GM12878 (cell line): Measurements from ENCODE around the gene TRERF1. TPM values are rescaled to one million over a fixed set of nuclear protein-coding genes. Genes with fewer than 3 reads are reported as not detected.

Experiments
- ATAC-seq: fragments of 200-7000 bp; cut with Tn5 transposase; 3 replicates; pipeline ENCODE4 v1.9.1; 2020; ENCODE audit warnings: mild to moderate bottlenecking, moderate library complexity
- BruUV-seq: library from RNA; stranded (reverse); fragments of 400-500 nt; replicated peaks from 2 replicates; lab custom pipeline; 2021; lab: Mats Ljungman, UMichigan
- CTCF ChIA-PET: fragments of 300-600 bp; sonication (Branson Sonifier 250); formaldehyde crosslinking; extraction: SDS; loops from one replicate; lab custom pipeline; 2021; ENCODE audit warnings: inconsistent platforms; lab: Yijun Ruan, JAX
- POLR2A ChIA-PET: fragments of 350-600 bp; formaldehyde crosslinking; extraction: SDS; loops from one replicate; lab custom pipeline; 2021; ENCODE audit warnings: inconsistent platforms; lab: Charles Lee
- RAD21 ChIA-PET: fragments of 300-600 bp; sonication (Branson Sonifier 250); formaldehyde crosslinking; loops from one replicate; lab custom pipeline; 2023; ENCODE audit warnings: antibody characterized with exemption; ENCODE audit not compliant: unreplicated experiment; lab: Charles Lee
- SMC1A ChIA-PET: fragments of 300-600 bp; sonication (Branson Sonifier 250); formaldehyde crosslinking; loops from one replicate; lab custom pipeline; 2023; ENCODE audit not compliant: unreplicated experiment, uncharacterized antibody; lab: Charles Lee
- DNase-seq: peaks from one replicate; pipeline ENCODE4 v3.0.0-alpha.2; 2011; ENCODE audit warnings: low read depth, low spot score
- FAIRE-seq: peaks from 3 replicates; lab custom pipeline; 2011; peaks lifted over from hg19 to GRCh38; lab: Jason Lieb, UNC
- H2AFZ ChIP-seq: 2 replicates; pipeline ENCODE4 v1.6.0; 2011; ENCODE audit warnings: low read depth, low read length, control low read depth; ENCODE audit not compliant: control insufficient read depth
- H3K27ac ChIP-seq: 2 replicates; pipeline ENCODE4 v1.5.1; 2011; ENCODE audit warnings: control low read depth; ENCODE audit not compliant: control insufficient read depth, insufficient read depth
- H3K27me3 ChIP-seq, 2 experiments: replicated peaks in 1 of 2; 2 replicates each; pipeline versions ENCODE4 v1.6.0 to v1.6.1; 2011; ENCODE audit warnings: low read length in 1 of 2; ENCODE audit not compliant: control insufficient read depth in 2 of 2, insufficient read depth in 2 of 2
- H3K36me3 ChIP-seq, 2 experiments: 2 replicates each; pipeline ENCODE4 v1.5.1; 2011; ENCODE audit warnings: low read length in 1 of 2; ENCODE audit not compliant: control insufficient read depth in 2 of 2, insufficient read depth in 2 of 2
- H3K4me1 ChIP-seq: 2 replicates; pipeline ENCODE4 v1.6.1; 2011; ENCODE audit warnings: mild to moderate bottlenecking, low read length, moderate library complexity, mixed read lengths; ENCODE audit not compliant: control insufficient read depth, insufficient read depth
- H3K4me2 ChIP-seq: 2 replicates; pipeline ENCODE4 v1.6.0; 2011; ENCODE audit warnings: control low read depth; ENCODE audit not compliant: control insufficient read depth, insufficient read depth
- H3K4me3 ChIP-seq: fragments of 200-600 bp; sonication (generic); 2 replicates; pipeline ENCODE4 v1.5.1; 2016
- H3K79me2 ChIP-seq: 2 replicates; pipeline ENCODE4 v1.6.0; 2011; ENCODE audit warnings: low read length; ENCODE audit not compliant: control insufficient read depth, insufficient read depth
- H3K9ac ChIP-seq: 2 replicates; pipeline ENCODE4 v1.8.0; 2011; ENCODE audit warnings: low read length, control low read depth, mixed read lengths; ENCODE audit not compliant: control insufficient read depth, insufficient read depth
- H3K9me3 ChIP-seq: replicated peaks from 3 replicates; pipeline ENCODE4 v1.5.1; 2011; ENCODE audit warnings: mild to moderate bottlenecking, low read length; ENCODE audit not compliant: control insufficient read depth, insufficient read depth
- H4K20me1 ChIP-seq: 2 replicates; pipeline ENCODE4 v1.6.0; 2011; ENCODE audit not compliant: control insufficient read depth, insufficient read depth
- ATF7 ChIP-seq: fragments of 450-650 bp; IDR thresholded peaks from 2 replicates; pipeline ENCODE4 v1.6.1; 2016; ENCODE audit warnings: low read depth, mild to moderate bottlenecking
- BHLHE40 ChIP-seq, 2 experiments: fragments of 450-650 bp in 1 of 2; IDR thresholded peaks; 2 replicates each; pipeline ENCODE4 v1.6.1; 2011 to 2017; ENCODE audit warnings: low read depth in 2 of 2, borderline replicate concordance in 1 of 2, improper control_type of control experiment in 1 of 2, low read length in 1 of 2, mild to moderate bottlenecking in 1 of 2
- CHD2 ChIP-seq: IDR thresholded peaks from 2 replicates; pipeline ENCODE4 v1.6.1; 2011; ENCODE audit warnings: low read depth, low read length, improper control_type of control experiment, borderline replicate concordance
- DPF2 ChIP-seq: fragments of 450-650 bp; IDR thresholded peaks from 2 replicates; pipeline ENCODE4 v1.6.1; 2017; ENCODE audit warnings: mild to moderate bottlenecking
- EED ChIP-seq: sonication (generic); IDR thresholded peaks from 2 replicates; pipeline ENCODE4 v1.6.1; 2016; ENCODE audit warnings: antibody characterized with exemption, low read depth
- EGR1 ChIP-seq, 2 experiments: IDR thresholded peaks; 1 replicate in 1 of 2; 2 replicates in 1 of 2; pipeline ENCODE4 v1.6.1; 2011 to 2012; ENCODE audit warnings: low read depth in 2 of 2, low read length in 2 of 2, borderline replicate concordance in 1 of 2, mild to moderate bottlenecking in 1 of 2, moderate library complexity in 1 of 2
- IRF5 ChIP-seq: fragments of 450-650 bp; IDR thresholded peaks from 2 replicates; pipeline ENCODE4 v1.6.1; 2017; ENCODE audit warnings: borderline replicate concordance
- NFYB ChIP-seq: IDR thresholded peaks from 2 replicates; pipeline ENCODE4 v1.6.1; 2011; ENCODE audit warnings: low read depth, mild to moderate bottlenecking, low read length, improper control_type of control experiment, moderate library complexity; ENCODE audit not compliant: insufficient read depth
- NRF1 ChIP-seq: conservative IDR thresholded peaks from 2 replicates; pipeline ENCODE4 v1.6.1; 2011; ENCODE audit warnings: mild to moderate bottlenecking, low read depth, low read length, improper control_type of control experiment
- POLR2AphosphoS2 ChIP-seq: IDR thresholded peaks from 2 replicates; pipeline ENCODE4 v1.6.1; 2011; ENCODE audit warnings: low read depth, mild to moderate bottlenecking, low read length, improper control_type of control experiment, moderate library complexity
- POU2F2 ChIP-seq: IDR thresholded peaks from 3 replicates; pipeline ENCODE4 v1.6.1; 2011; ENCODE audit warnings: low read depth, mild to moderate bottlenecking, low read length, borderline replicate concordance
- SMARCA5 ChIP-seq: fragments of 450-650 bp; IDR thresholded peaks from 2 replicates; pipeline ENCODE4 v1.6.1; 2017; ENCODE audit warnings: mild to moderate bottlenecking
- WGBS: methylation state at CpG from one replicate; pipeline ENCODE4 v1.1.6; 2016; ENCODE audit warnings: low lambda C conversion rate; ENCODE audit not compliant: insufficient replicate concordance, insufficient coverage; ENCODE audit errors: missing lambda C conversion rate; 5-methylcytosine and 5-hydroxymethylcytosine counted together
- in situ Hi-C: fragments of 300-500 bp; cut with MboI; formaldehyde crosslinking; loops from 9 replicates; pipeline ENCODE4 v1.14.3; 2018; ENCODE audit warnings: mixed read lengths
- intact Hi-C: fragments of 100-400 bp; cut with micrococcal nuclease; formaldehyde crosslinking; loops from one replicate; pipeline ENCODE4 v1.14.2; 2022; ENCODE audit not compliant: unreplicated experiment
- polyA plus RNA-seq, 11 experiments: library from polyadenylated mRNA; depleted of rRNA in 4 of 11; unstranded in 6 of 11; stranded (reverse) in 5 of 11; fragments of >200 nt; fragmentation: Nextera tagmentation in 4 of 11; fragmentation: Illumina TruSeq in 1 of 11; extraction: Ambion mirVana in 4 of 11; extraction: Trizol in 1 of 11; gene quantifications; 1 replicate in 1 of 11; 2 replicates in 10 of 11; pipeline versions ENCODE4 v1.2.1 to v1.2.3, GENCODE V29; 2011 to 2016; ENCODE audit warnings: inconsistent platforms in 2 of 11, missing spikeins in 2 of 11, low read depth in 1 of 11
- total RNA-seq, 4 experiments: library from RNA; depleted of rRNA in 3 of 4; stranded (reverse); fragments of >200 nt in 3 of 4; fragmentation: Illumina TruSeq in 1 of 4; extraction: Trizol in 1 of 4; gene quantifications; 2 replicates each; pipeline versions ENCODE4 v1.2.1 to v1.2.3, GENCODE V29; 2013 to 2021
- TF ChIP-seq, protein P1 (sequence below): fragments of 450-650 bp; IDR thresholded peaks from 2 replicates; pipeline ENCODE4 v1.6.1; 2017; ENCODE audit warnings: mild to moderate bottlenecking, moderate library complexity

TRERF1 gene
- total and polyA plus RNA-seq, 10 of the 15 experiments (the other 5 are each of a cell fraction or from before 2014, with no cell fraction given), result 2.2 to 19.4 (median 7.2) TPM

DNA sequence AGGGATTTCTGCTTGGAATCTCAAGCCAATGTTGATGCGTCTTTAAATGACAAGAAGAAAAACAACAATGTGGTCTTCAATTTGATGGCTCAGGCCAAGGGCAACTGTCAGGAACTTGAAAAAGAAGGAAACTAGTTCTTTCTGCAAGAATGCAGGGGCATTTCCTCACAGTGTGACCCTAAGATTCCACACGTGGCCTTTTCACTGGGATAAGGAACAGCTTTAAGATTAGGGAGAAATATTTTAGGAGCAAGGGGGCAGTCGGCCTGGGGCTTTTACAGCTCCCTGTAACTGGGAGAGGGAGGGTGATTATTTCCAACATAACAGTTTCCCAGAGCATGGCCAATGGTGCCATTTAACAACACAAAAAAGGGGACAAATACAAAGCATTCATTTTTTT, 194.7 kb downstream of the TRERF1 start (continued):
- no peak for TF ChIP-seq POLR2AphosphoS2
- TF ChIP-seq CHD2, result no peak
- TF ChIP-seq, protein P1, sequence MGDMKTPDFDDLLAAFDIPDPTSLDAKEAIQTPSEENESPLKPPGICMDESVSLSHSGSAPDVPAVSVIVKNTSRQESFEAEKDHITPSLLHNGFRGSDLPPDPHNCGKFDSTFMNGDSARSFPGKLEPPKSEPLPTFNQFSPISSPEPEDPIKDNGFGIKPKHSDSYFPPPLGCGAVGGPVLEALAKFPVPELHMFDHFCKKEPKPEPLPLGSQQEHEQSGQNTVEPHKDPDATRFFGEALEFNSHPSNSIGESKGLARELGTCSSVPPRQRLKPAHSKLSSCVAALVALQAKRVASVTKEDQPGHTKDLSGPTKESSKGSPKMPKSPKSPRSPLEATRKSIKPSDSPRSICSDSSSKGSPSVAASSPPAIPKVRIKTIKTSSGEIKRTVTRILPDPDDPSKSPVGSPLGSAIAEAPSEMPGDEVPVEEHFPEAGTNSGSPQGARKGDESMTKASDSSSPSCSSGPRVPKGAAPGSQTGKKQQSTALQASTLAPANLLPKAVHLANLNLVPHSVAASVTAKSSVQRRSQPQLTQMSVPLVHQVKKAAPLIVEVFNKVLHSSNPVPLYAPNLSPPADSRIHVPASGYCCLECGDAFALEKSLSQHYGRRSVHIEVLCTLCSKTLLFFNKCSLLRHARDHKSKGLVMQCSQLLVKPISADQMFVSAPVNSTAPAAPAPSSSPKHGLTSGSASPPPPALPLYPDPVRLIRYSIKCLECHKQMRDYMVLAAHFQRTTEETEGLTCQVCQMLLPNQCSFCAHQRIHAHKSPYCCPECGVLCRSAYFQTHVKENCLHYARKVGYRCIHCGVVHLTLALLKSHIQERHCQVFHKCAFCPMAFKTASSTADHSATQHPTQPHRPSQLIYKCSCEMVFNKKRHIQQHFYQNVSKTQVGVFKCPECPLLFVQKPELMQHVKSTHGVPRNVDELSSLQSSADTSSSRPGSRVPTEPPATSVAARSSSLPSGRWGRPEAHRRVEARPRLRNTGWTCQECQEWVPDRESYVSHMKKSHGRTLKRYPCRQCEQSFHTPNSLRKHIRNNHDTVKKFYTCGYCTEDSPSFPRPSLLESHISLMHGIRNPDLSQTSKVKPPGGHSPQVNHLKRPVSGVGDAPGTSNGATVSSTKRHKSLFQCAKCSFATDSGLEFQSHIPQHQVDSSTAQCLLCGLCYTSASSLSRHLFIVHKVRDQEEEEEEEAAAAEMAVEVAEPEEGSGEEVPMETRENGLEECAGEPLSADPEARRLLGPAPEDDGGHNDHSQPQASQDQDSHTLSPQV, result no peak
- TF ChIP-seq BHLHE40 (IDR thresholded peaks at IDR 0.05; ENCODE audit: borderline replicate concordance in 1 of 2, low read depth in 2 of 2, low read length in 1 of 2), result no peak
- TF ChIP-seq SMARCA5, result no peak
- TF ChIP-seq EGR1 (IDR thresholded peaks at IDR 0.05; ENCODE audit: borderline replicate concordance in 1 of 2, low read depth in 2 of 2, low read length in 2 of 2), result no peak
- TF ChIP-seq, all 136 proteins: peak for 0

GRCh38 chr6:42255050-42255449, 196.7 kb downstream of the TRERF1 start:
- intact Hi-C loops (no loop called here), in situ Hi-C loops (no loop called here)
- H3K27ac ChIP-seq, result no peak overlapping the region
- H3K79me2 ChIP-seq, result no peaks in the 10 kb centered on the region
- CTCF ChIA-PET, result interaction anchor here (1.8 kb wide), 1 partner anchor 276 kb away, joined by 4 read pairs; no protein-coding TSS in a partner anchor
- no peak for ATAC-seq
- POLR2A ChIA-PET, result no interaction called here
- no peak overlapping the region for H3K4me3 ChIP-seq
- SMC1A ChIA-PET, result no interaction called here
- TF ChIP-seq POU2F2, result no peak
- TF ChIP-seq NFYB, result no peak
- TF ChIP-seq DPF2, result no peak
- no peak for TF ChIP-seq ATF7
- TF ChIP-seq IRF5, result no peak
- TF ChIP-seq NRF1, result no peak
- TF ChIP-seq EED, result no peak
- H3K9me3 ChIP-seq, result no peaks in the 10 kb centered on the region
- no peak for FAIRE-seq
- BruUV-seq, result no TSS peak
- H2AFZ ChIP-seq, result no peak overlapping the region
- 80% methylated on average over 5 of the region's 5 CpGs for WGBS
- H3K4me2 ChIP-seq, result no peak overlapping the region
- H4K20me1 ChIP-seq, result no peaks in the 10 kb centered on the region
- RAD21 ChIA-PET, result interaction anchor here (1.4 kb wide), 1 partner anchor 293 kb away, joined by 6 read pairs; no protein-coding TSS in a partner anchor
- no peaks in the 10 kb centered on the region for H3K4me1 ChIP-seq
- H3K27me3 ChIP-seq, result no peaks in the 10 kb centered on the region
- DNase-seq, result no peak
- H3K9ac ChIP-seq, result no peak overlapping the region
- peaks cover 0 to 7% of the 10 kb centered on the region in 2 experiments; a peak in 2 of 4 replicates for H3K36me3 ChIP-seq
